OCI-LY7 (cell line): Measurements from ENCODE around the gene SKA2.

Experiments used
- EZH2phosphoT487 ChIP-seq: fragments of 200-600 bp; sonication (generic); IDR thresholded peaks from 2 replicates; pipeline ENCODE4 v1.6.1; 2018; ENCODE audit warnings: low read depth, borderline replicate concordance, mild to moderate bottlenecking, mixed run types, antibody characterized with exemption, low read length, moderate library complexity, mixed read lengths
- TF ChIP-seq, protein P1 (sequence below): fragments of 200-600 bp; sonication (generic); conservative IDR thresholded peaks from 2 replicates; pipeline ENCODE4 v1.5.1; 2014; ENCODE audit warnings: mild to moderate bottlenecking, antibody characterized with exemption, low read length, moderate library complexity, mixed read lengths

DNA sequence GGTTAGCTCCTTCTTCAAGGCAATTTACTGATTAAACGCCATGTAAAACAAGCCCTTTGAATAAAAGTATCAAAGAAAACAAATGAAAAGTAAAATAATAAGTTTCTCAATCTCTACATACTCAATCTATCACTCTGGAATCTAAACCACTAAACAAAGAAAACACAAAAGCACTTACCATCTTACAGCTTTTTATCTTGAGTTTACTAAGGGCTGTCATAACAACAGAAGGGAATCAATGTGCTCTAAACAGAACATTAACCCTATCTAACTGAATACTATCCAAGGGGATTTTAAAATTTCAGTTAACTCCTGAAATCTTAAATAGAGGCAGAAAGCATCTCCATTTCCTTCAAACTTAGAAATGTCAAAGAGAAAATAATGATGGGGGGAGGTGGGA lies 3.4 kb downstream of the SKA2 start:
- TF ChIP-seq, protein P1, sequence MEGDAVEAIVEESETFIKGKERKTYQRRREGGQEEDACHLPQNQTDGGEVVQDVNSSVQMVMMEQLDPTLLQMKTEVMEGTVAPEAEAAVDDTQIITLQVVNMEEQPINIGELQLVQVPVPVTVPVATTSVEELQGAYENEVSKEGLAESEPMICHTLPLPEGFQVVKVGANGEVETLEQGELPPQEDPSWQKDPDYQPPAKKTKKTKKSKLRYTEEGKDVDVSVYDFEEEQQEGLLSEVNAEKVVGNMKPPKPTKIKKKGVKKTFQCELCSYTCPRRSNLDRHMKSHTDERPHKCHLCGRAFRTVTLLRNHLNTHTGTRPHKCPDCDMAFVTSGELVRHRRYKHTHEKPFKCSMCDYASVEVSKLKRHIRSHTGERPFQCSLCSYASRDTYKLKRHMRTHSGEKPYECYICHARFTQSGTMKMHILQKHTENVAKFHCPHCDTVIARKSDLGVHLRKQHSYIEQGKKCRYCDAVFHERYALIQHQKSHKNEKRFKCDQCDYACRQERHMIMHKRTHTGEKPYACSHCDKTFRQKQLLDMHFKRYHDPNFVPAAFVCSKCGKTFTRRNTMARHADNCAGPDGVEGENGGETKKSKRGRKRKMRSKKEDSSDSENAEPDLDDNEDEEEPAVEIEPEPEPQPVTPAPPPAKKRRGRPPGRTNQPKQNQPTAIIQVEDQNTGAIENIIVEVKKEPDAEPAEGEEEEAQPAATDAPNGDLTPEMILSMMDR, result no peak
- no peak for TF ChIP-seq EZH2phosphoT487
